ENCODE data around the gene DEFB128. TPM values are rescaled to one million over a fixed set of nuclear protein-coding genes. Genes with fewer than 3 reads are reported as not detected.
"Not testable (repeated sequence)": the region's sequence is repeated elsewhere in the genome, so short reads cannot be mapped to it uniquely, and the experiment has no call there.

Gene DEFB128
- not detected in 2 replicates for total RNA-seq

DNA sequence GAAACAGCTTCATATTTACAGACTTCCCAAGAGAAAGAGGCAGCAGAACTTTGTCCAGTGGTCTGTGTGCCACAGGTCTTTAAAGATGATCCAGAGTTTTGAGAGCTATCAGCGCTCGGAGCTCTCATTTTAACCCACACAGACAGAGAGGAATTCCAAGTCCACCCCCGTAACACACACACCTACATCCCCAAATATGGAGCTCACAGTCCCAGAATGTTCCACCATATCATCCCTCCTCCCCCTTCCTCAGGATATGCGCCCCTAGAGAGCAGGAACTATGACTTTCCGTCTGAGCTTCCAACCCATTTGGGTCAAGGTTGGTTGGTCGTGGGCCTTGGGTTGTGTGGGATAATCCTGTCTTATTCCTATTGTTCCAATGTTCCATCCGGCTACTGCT is at the start of gene DEFB128:
TSS of gene DEFB128 (minus strand) at position 101 of the 400 bp plus-strand sequence. CDS start at position 13, 88 bp downstream.
- FAIRE-seq (no peak), DNase-seq (ENCODE audit: low read depth) (no peak)
- no peak within 1 kb of the TSS for H3K4me3 ChIP-seq (ENCODE audit: low read depth, low read length)
- TF ChIP-seq, protein P1, sequence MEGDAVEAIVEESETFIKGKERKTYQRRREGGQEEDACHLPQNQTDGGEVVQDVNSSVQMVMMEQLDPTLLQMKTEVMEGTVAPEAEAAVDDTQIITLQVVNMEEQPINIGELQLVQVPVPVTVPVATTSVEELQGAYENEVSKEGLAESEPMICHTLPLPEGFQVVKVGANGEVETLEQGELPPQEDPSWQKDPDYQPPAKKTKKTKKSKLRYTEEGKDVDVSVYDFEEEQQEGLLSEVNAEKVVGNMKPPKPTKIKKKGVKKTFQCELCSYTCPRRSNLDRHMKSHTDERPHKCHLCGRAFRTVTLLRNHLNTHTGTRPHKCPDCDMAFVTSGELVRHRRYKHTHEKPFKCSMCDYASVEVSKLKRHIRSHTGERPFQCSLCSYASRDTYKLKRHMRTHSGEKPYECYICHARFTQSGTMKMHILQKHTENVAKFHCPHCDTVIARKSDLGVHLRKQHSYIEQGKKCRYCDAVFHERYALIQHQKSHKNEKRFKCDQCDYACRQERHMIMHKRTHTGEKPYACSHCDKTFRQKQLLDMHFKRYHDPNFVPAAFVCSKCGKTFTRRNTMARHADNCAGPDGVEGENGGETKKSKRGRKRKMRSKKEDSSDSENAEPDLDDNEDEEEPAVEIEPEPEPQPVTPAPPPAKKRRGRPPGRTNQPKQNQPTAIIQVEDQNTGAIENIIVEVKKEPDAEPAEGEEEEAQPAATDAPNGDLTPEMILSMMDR (IDR thresholded peaks at IDR 0.05; ENCODE audit: insufficient read depth, low read length, severe bottlenecking): no peak
- H3K36me3 ChIP-seq (ENCODE audit: control insufficient read depth, insufficient read depth, low read length): no peaks in the 10 kb centered on the region
- no peaks in the 10 kb centered on the region for H3K27me3 ChIP-seq (ENCODE audit: control insufficient read depth, insufficient read depth, low read length)

DNA sequence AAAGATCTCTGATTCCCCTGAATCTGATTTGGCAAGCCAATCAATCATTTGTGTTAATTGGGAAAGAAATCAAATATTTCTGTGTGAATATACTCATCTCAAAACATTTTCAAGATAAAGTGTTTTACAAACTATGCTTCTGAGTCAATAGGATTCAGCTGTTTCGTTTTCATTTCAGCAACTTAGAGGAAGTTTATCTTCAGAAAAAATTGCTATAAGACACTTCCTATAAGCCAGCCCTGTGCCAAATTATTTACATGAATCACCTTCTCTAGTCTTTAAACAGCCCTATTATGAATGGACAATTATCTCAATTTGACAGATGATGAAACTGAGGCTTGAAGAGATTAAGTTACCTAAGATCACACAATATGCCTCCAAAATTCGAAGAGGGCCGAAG is 48.4 kb upstream of the DEFB128 start:
- no peak overlapping the region for H3K4me3 ChIP-seq (ENCODE audit: low read depth, low read length)
- DNase-seq (ENCODE audit: low read depth) (no peak), FAIRE-seq (no peak)
- H3K27me3 ChIP-seq (ENCODE audit: control insufficient read depth, insufficient read depth, low read length): no peaks in the 10 kb centered on the region
- TF ChIP-seq, protein P1 (IDR thresholded peaks at IDR 0.05; ENCODE audit: insufficient read depth, low read length, severe bottlenecking): no peak
- no peaks in the 10 kb centered on the region for H3K36me3 ChIP-seq (ENCODE audit: control insufficient read depth, insufficient read depth, low read length)

DNA sequence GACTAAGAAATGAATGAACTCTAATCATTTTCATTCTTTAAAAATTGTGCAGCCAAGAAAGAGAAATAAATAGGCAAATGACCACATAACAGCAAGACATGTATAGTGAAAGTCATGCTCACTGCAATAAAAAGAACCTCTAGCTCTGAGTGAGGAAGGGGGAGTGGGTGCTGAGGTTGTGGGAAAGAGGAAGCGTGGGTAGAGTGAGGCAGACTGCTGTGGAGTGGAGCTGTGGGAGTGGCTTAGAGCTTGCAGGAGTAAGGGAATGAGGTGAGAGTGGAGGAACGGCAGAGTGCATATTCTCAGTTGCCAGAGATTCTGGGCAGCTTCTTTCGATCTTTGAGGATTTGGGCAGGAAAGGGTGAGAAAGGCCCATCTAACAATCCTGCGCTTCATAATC is 48.0 kb upstream of the DEFB128 start:
- Histone ChIP-seq H3K27me3 (ENCODE audit: control insufficient read depth, insufficient read depth, low read length) (no peaks in the 10 kb centered on the region), H3K4me3 (ENCODE audit: low read depth, low read length) (no peak overlapping the region), H3K36me3 (ENCODE audit: control insufficient read depth, insufficient read depth, low read length) (no peaks in the 10 kb centered on the region)
- TF ChIP-seq, protein P1 (IDR thresholded peaks at IDR 0.05; ENCODE audit: insufficient read depth, low read length, severe bottlenecking): no peak
- DNase-seq (ENCODE audit: low read depth) (no peak), FAIRE-seq (no peak)

DNA sequence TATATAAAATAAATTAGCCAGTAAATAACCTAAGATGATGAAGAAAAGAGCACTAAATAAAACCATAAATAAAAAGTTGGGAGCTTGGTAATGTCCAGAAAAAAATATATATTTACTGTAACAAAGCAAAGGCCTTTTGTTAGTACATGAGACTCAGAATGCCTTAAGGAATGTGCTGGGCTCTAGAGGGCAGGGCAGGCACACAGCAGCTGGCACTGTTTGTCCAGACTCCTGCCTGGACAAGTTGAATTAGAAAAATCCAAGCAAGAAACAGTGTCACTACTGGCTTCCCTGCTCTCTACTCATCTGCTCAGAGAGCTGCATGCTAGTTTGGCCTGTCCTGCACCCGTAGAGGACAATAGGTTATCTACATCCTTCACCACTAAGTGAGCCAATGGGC is 46.4 kb upstream of the DEFB128 start:
- TF ChIP-seq, protein P1 (IDR thresholded peaks at IDR 0.05; ENCODE audit: insufficient read depth, low read length, severe bottlenecking): peak; percentile 51
- DNase-seq (ENCODE audit: low read depth) (peak; percentile 63), FAIRE-seq (no peak)
- H3K36me3 ChIP-seq (ENCODE audit: control insufficient read depth, insufficient read depth, low read length): no peaks in the 10 kb centered on the region
- no peak overlapping the region for H3K4me3 ChIP-seq (ENCODE audit: low read depth, low read length)
- H3K27me3 ChIP-seq (ENCODE audit: control insufficient read depth, insufficient read depth, low read length): no peaks in the 10 kb centered on the region

DNA sequence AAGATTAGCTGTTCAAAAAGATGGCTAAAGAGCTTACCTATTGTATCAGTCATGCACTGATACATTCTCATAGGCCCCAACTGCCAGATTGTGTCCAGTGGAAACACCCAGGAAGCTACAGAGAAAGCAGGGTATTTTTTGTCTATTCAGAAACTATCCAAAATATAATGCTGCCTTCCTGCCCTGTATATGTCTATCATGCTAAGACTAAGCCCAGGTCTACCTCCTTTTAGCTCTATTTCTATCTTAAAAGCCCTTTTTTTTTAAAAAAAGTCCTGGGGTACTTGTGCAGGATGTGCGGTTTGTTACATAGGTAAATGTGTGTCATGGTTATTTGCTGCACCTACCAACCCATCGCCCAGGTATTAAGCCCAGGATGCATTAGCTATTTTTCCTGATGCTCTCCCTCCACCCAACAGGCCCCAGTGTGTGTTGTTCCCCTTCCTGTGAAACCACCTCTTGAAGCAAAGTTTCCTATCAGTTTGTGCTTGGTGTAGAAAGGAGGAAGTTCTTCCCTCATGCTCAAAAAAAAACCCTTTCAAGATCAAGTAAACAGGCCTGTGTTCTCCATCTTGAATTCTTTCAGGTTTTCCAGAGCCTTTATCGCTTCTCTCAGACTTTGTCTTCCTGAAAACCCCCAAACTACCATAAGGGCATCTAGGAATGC is 38.1 kb upstream of the DEFB128 start:
- no peak overlapping the region for H3K4me3 ChIP-seq (ENCODE audit: low read depth, low read length)
- TF ChIP-seq, protein P1 (IDR thresholded peaks at IDR 0.05; ENCODE audit: insufficient read depth, low read length, severe bottlenecking): no peak
- no peaks in the 10 kb centered on the region for H3K36me3 ChIP-seq (ENCODE audit: control insufficient read depth, insufficient read depth, low read length)
- DNase-seq (ENCODE audit: low read depth) (no peak), FAIRE-seq (no peak)
- no peaks in the 10 kb centered on the region for H3K27me3 ChIP-seq (ENCODE audit: control insufficient read depth, insufficient read depth, low read length)

DNA sequence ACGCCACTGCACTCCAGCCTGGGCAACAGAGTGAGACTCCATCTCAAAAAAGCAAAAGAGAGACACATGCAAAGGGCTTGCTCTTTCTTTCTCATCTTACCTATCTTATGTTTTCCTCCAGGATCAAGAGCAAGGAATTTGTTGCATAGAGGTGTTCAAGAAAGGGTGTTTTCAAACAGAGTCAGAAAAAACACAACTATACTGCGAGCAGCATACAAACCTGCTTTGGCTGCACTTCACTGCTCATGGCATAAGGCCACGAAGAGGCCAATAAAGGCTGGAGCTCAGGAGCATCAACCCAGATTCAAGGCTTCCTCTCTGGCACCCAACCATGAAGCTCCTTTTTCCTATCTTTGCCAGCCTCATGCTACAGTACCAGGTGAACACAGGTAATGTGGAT is 37.4 kb upstream of the DEFB128 start, which contains the start of gene DEFB129:
TSS of gene DEFB129 (plus strand) at position 301 of the 400 bp plus-strand sequence. CDS start at position 332, 31 bp downstream.
- H3K36me3 ChIP-seq (ENCODE audit: control insufficient read depth, insufficient read depth, low read length): no peaks in the 10 kb centered on the region
- no peak for DNase-seq (ENCODE audit: low read depth)
- FAIRE-seq: peak; percentile 18
- TF ChIP-seq, protein P1 (IDR thresholded peaks at IDR 0.05; ENCODE audit: insufficient read depth, low read length, severe bottlenecking): no peak
- no peak within 1 kb of the TSS for H3K4me3 ChIP-seq (ENCODE audit: low read depth, low read length)
- no peaks in the 10 kb centered on the region for H3K27me3 ChIP-seq (ENCODE audit: control insufficient read depth, insufficient read depth, low read length)

DNA sequence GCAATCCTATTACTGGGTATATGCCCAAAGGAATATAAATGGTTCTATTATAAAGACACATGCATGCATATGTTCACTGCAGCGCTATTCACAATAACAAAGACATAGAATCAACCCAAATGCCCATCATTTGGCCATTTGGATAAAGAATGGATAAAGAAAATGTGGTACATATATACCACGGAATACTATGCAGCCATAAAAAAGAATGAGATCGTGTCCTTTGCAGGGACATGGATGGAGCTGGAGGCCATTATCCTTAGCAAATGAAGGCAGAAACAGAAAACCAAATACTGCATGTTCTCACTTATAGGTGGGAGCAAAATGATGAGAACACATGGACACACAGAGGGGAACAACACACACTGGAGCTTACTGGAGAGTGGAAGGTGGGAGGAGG is 36.4 kb upstream of the DEFB128 start:
- not testable (repeated sequence) for H3K27me3 ChIP-seq (ENCODE audit: control insufficient read depth, insufficient read depth, low read length); DNase-seq (ENCODE audit: low read depth); H3K4me3 ChIP-seq (ENCODE audit: low read depth, low read length); H3K36me3 ChIP-seq (ENCODE audit: control insufficient read depth, insufficient read depth, low read length); FAIRE-seq

Measured in bronchial epithelial cell (primary cell).